Stimulated activated CD4-positive, alpha-beta T cell treated with anti-CD3 and anti-CD28 coated beads, Interleukin-1b, Interleukin-23, amount 100 ng/mL, for 1 hour (primary cell): ENCODE results near the gene CXCL1.
"Not testable (repeated sequence)": the region's sequence is repeated elsewhere in the genome, so short reads cannot be mapped to it uniquely, and the experiment has no call there.

ENCODE experiments used
- DNase-seq, 2 donors: peaks; one replicate each; pipeline ENCODE4 v3.0.0-alpha.2; 2020; ENCODE audit warnings: low read depth in 2 of 2

Gene CXCL1

DNA sequence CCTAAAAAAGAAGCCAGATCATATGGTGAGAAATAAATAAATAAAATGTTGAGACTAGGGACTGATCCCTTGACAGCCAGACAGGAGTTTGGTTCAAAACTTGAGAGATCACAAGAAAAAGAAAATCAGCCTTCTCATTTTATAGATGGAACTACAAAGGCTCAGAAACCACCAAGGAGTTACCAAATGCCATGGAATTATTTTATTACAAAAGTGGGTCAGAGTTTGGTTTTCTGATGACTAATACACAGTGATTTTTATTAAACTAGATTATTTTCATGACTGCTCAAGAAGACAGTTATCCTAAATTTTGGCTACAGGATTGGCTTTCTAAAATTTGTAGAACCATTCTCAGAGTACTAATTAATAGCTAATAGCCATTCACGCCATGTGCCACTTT lies 6.2 kb downstream of the CXCL1 start:
- no peak for DNase-seq

DNA sequence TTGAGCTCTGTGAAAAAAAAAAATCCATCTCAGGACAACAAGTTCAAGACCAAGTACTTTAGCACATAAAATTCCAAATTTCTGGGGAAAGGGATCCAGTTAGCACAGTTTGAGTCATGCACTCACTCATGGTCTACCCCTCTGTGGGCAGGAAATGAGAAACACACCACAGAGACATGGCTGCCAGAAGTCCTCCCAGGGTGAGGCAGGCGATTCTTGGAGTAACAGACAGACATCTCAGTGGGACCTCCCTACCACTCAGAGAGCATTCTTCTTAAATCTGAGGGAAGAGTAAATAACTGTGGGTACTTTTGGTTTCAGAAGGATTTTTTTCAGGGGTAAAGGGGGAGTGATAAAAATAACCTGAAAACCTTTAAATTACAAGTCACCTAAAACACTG lies 14.1 kb downstream of the CXCL1 start:
- no peak for DNase-seq

DNA sequence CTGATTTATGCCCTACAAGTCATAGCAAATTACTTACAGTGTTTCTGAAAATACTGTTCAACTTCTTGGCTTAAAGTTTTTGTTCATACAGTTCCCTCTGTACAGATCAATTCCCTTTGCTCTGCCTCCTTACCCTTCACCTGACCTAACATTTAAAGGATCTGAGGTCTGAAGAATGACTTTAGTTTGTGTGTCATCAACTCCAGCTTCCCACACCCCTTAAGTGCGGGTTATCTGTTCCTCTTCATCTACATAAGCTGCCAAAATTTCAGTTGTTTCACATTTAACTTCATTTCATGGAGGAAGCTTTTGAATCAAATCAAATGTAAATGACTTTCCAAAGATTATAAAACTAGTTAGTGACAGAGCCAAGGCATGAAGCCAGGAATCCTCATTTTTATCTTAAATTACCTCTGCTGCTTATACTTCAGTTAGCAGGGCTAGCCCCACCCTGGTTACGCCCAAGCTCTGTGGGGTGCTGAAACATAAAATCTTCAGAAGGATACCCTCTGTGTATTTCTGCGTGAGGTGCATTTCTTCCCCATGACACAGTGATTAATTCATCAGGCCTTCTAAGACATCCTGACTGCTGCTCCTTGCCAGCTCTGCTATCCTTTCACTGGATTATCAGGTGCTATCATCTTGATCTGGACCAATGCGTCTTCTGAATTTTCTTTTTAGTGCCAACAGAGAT lies 16.5 kb downstream of the CXCL1 start:
- DNase-seq: no peak

DNA sequence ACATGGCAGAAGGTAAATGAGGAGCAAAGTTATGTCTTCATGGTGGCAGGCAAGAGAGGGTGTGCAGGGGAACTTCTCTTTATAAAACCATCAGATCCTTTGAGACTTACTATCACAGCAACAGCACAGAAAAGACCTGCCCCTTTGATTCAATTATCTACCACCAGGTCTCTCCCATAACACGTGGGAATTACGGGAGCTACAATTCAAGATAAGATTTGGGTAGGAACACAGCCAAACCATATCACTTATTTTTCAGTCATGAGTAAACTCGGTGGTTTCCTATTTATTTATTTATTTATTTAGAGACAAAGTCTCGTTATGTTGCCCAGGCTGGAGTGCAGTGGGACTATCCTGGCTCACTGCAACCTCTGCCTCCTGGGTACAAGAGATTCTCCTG lies 22.1 kb downstream of the CXCL1 start:
- no peak for DNase-seq

DNA sequence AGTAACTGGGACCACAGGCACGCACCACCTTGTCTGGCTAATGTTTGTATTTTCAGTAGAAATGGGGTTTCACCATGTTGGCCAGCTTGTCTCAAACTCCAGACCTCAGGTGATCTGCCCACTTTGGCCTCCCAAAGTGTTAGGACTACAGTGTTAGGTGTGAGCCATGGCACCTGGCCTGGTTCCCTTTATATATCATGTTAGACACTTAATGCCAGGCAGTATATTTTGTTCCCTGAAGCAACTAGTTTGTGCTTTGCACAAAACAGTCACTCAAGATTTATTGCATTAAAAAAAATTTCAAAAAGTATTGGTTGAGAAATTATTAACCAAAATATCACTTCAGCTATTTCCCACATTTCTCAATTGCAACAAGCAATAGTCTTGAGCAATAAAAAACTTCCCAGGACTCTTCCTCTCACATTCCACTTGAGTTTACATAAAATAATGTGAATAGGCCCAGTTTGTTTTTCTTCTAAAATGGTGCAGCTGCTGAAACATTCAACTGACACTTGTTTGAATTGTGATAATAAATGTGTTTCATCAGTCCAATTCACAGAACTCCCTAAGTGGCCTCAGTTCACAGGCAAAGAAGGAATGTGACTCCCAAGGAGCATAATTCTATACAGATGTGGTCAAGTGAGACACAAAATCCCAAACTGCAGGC lies 22.7 kb downstream of the CXCL1 start:
- no peak for DNase-seq

- DNase-seq: no peak
Measured at GRCh38 chr4:73892966-73893365, 23.8 kb downstream of the CXCL1 start.

DNA sequence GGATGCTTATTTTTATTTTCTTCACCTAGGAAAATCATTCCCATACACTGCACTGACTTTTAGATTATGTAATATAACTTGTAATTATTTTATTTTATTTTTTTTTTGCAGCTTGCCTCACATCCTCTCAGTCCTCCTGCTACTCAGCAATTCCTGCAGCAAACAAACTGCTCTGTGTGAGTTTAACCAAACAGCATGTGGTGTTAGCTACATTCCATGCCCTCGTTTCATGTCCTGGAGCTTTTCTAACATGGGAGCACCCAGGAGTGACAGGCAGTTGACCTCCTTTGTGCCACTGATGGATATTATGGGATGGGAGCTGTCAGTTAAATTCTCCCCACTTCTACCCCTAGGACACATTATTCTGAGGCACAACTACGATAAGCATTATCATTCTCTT lies 24.8 kb downstream of the CXCL1 start:
- no peak for DNase-seq

- no peak for DNase-seq
Measured at GRCh38 chr4:73895201-73896175, 26.3 kb downstream of the CXCL1 start.

DNA sequence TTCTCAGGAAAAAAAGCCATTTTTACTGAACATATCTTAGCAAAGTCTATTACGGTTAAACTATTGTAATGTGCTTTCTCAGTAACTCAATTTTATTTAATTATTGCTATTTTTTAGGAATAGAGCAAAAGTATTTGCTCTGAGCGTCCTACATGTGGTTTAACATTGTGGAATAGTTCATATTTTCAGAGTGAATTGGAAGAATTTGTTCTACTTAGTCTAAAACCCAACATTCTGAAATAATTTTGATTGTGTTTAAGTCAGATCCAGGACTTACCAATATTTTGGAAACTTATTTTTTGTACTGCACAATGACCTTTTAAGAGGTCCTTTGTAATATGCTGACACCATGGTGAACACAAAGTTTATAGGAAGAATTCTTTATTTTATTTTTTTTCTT lies 27.2 kb downstream of the CXCL1 start:
- DNase-seq: no peak

GRCh38 chr4:73897380-73898136 lies 28.4 kb downstream of the CXCL1 start:
- no peak for DNase-seq

DNA sequence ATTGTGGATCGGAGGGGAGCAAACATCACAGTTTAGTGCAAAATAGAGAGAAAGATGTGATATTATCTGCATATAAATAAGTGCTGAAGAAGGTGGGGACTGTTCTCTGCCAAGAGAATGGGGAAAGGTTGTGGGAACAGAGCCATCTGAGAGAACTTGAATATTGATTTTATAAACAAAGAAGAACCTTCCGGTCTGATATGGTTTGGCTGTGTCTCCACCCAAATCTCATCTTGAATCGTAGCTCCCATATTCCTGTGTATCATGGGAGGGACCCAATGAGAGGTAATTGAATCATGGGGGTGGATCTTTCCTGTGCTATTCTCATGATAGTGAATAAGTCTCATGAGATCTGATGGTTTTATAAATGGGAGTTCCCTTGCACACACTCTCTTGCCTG lies 30.1 kb downstream of the CXCL1 start:
- DNase-seq: not testable (repeated sequence)

DNA sequence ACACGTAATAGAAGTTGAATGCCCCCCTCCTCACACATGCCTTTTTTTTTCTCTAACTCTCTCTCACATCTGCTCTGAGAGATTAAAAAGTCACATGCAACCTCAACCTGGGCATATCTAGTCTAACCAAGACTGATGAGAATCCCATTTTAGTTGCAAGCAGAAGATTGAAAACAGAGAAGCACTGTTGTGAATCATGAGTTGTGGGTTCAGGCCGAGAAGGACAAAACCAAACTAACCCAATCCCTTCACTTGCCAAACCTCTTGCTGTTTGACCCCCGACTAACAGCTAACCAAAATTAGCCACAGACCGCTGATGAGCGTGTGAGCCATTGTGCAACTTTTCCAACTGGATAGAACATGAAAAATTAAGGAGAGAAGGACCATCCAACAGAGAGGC lies 31.8 kb downstream of the CXCL1 start:
- DNase-seq: no peak

GRCh38 chr4:73902038-73902637 lies 32.9 kb downstream of the CXCL1 start:
- DNase-seq: no peak

GRCh38 chr4:73902817-73903547 lies 33.8 kb downstream of the CXCL1 start:
- no peak for DNase-seq

DNA sequence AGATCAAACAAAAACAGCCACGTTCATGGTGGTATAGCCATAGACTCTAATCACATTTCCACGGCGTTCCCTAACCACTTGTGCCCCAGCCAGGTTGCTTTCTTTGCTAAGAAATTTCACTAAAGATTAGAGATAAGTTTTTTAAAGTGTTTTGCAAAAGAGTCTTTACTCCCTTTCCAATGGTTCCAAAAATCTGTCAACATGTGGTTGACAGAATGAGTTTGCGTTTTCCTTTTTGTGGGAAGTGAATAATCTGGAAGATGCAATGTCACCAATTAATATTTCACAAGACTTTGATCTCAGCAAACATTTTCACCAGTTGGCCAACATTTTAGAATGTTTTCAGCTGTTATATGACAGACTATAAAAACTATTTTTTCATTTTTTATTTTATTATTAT lies 35.3 kb downstream of the CXCL1 start:
- DNase-seq: no peak

DNA sequence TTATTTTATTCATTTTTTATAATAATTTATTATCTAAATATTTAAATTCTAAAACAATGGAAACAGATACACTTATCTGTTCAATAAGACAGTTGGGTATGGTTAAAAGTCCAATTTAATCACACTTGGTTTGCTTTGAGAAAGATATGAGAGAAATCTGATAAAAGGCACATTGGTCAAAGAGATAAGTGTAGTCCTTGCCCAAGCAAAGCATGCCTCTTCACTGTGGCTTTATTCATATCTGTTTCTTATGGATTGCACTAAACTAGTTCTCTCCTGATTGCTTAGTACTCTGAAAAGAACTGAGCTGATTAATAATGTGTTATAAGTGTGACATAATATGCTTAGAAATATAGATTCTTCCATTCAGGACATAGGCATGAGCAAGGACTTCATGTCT lies 39.8 kb downstream of the CXCL1 start:
- no peak for DNase-seq

DNA sequence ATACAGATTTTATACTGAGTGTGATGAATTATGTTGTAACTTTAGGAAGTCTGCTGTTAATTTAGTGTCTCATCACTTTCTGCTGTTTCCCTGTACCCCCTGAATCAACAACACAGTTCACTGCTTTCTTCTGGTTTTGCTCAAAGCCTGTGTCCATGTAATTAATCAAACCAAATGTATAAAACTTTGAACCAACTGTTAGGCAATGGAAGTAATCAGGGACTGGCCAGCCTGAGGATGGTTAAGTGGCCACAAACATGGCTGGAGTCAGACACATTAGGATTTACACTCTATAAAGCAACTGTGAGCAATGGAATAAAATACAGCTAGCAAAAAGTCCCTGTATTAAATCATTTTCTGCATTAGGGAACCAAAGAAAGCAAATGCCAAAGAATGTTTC lies 42.6 kb downstream of the CXCL1 start:
- no peak for DNase-seq

DNA sequence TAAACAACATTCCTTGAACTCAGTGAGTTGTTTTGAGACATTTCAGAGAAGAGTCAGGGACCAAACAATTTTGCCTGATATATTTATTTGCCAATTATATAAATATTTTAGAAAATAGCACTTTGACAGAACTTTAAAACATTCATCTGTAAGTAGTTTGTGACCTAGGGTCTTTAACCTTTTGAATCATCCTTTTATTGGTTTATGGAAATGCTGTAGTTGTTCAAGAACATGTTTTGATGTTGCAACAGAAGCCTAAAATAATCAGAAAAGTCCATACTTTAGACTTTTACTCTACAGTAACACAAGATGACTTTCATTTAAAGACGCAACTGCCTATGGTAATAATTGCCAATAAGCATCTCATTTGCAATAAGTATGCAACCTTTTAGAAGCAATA lies 43.0 kb downstream of the CXCL1 start:
- DNase-seq: no peak

GRCh38 chr4:73914071-73914470 lies 44.9 kb downstream of the CXCL1 start:
- DNase-seq: no peak

- DNase-seq: no peak
Measured at GRCh38 chr4:73916172-73916925, 47.2 kb downstream of the CXCL1 start.
